Neutrophil (primary cell): ENCODE data around the gene RBM46.

Source experiments
- H3K27ac ChIP-seq: fragments of 200-600 bp; sonication (generic); 2 replicates; pipeline ENCODE4 v1.5.1; 2016; ENCODE audit warnings: mild to moderate bottlenecking, moderate library complexity
- H3K27me3 ChIP-seq: fragments of 200-600 bp; sonication (generic); 2 replicates; pipeline ENCODE4 v1.6.0; 2016; ENCODE audit warnings: mild to moderate bottlenecking
- H3K36me3 ChIP-seq: fragments of 200-600 bp; sonication (generic); 2 replicates; pipeline ENCODE4 v1.5.1; 2017
- H3K4me1 ChIP-seq, 2 experiments: fragments of 200-600 bp in 1 of 2; sonication (generic) in 1 of 2; 1 replicate in 1 of 2; 2 replicates in 1 of 2; pipeline versions ENCODE4 v1.5.1 to v1.6.1; 2013 to 2016; ENCODE audit warnings: low read depth in 1 of 2, low read length in 1 of 2, mild to moderate bottlenecking in 1 of 2, moderate library complexity in 1 of 2; ENCODE audit not compliant: control insufficient read depth in 1 of 2, insufficient read depth in 1 of 2
- H3K4me3 ChIP-seq, 2 experiments: fragments of 200-600 bp in 1 of 2; sonication (generic) in 1 of 2; 1 replicate in 1 of 2; 2 replicates in 1 of 2; pipeline ENCODE4 v1.5.1; 2013 to 2016; ENCODE audit warnings: low read depth in 1 of 2, low read length in 1 of 2, mild to moderate bottlenecking in 1 of 2, moderate library complexity in 1 of 2
- H3K9me3 ChIP-seq: fragments of 200-600 bp; sonication (generic); 2 replicates; pipeline ENCODE4 v1.5.1; 2016
- CTCF ChIP-seq: fragments of 200-600 bp; sonication (generic); IDR thresholded peaks from 2 replicates; pipeline ENCODE4 v1.5.1; 2016; ENCODE audit warnings: antibody characterized with exemption

RBM46 gene

GRCh38 chr4:154838155-154838554 lies 57.1 kb downstream of the RBM46 start:
- no peaks in the 10 kb centered on the region for H3K27me3 ChIP-seq
- H3K27ac ChIP-seq, result no peak overlapping the region
- no peak overlapping the region for H3K4me3 ChIP-seq
- TF ChIP-seq CTCF, result no peak
- no peaks in the 10 kb centered on the region for H3K4me1 ChIP-seq
- no peaks in the 10 kb centered on the region for H3K9me3 ChIP-seq
- H3K36me3 ChIP-seq, result no peaks in the 10 kb centered on the region

- Histone ChIP-seq H3K36me3 (no peaks in the 10 kb centered on the region), H3K4me1 (no peaks in the 10 kb centered on the region), H3K27me3 (no peaks in the 10 kb centered on the region), H3K4me3 (no peak overlapping the region), H3K27ac (no peak overlapping the region), H3K9me3 (no peaks in the 10 kb centered on the region)
- TF ChIP-seq CTCF, result no peak
Observed at GRCh38 chr4:154838694-154839093, 57.6 kb downstream of the RBM46 start.

GRCh38 chr4:154854362-154854761 lies 73.3 kb downstream of the RBM46 start:
- Histone ChIP-seq H3K9me3 (no peaks in the 10 kb centered on the region), H3K4me3 (no peak overlapping the region), H3K4me1 (no peaks in the 10 kb centered on the region), H3K36me3 (no peaks in the 10 kb centered on the region), H3K27ac (no peak overlapping the region), H3K27me3 (no peaks in the 10 kb centered on the region)
- no peak for TF ChIP-seq CTCF

- no peak overlapping the region for H3K27ac ChIP-seq
- no peaks in the 10 kb centered on the region for H3K27me3 ChIP-seq
- no peaks in the 10 kb centered on the region for H3K36me3 ChIP-seq
- H3K4me3 ChIP-seq, result no peak overlapping the region
- no peaks in the 10 kb centered on the region for H3K4me1 ChIP-seq
- TF ChIP-seq CTCF, result no peak
- H3K9me3 ChIP-seq, result no peaks in the 10 kb centered on the region
Observed at GRCh38 chr4:154858166-154858565, 77.1 kb downstream of the RBM46 start.

- Histone ChIP-seq H3K27ac (no peak overlapping the region), H3K27me3 (no peaks in the 10 kb centered on the region), H3K9me3 (no peaks in the 10 kb centered on the region), H3K4me1 (no peaks in the 10 kb centered on the region), H3K36me3 (no peaks in the 10 kb centered on the region), H3K4me3 (no peak overlapping the region)
- TF ChIP-seq CTCF, result no peak
Observed at GRCh38 chr4:154868414-154869194, 87.5 kb downstream of the RBM46 start.
